DND-41 (cell line): ENCODE results near the gene MACROD2.

Experiments used
- ATAC-seq: fragments of 200-7000 bp; cut with Tn5 transposase; 3 replicates; pipeline ENCODE4 v1.9.1; 2021; ENCODE audit warnings: low read depth; ENCODE audit not compliant: insufficient read depth
- DNase-seq: peaks from one replicate; pipeline ENCODE4 v3.0.0-alpha.2; 2020
- H2AFZ ChIP-seq: 2 replicates; pipeline ENCODE4 v1.6.0; 2012; ENCODE audit warnings: low read depth, low read length
- H3K27ac ChIP-seq: 2 replicates; pipeline ENCODE4 v1.5.1; 2012; ENCODE audit warnings: low read length, inconsistent platforms
- H3K27me3 ChIP-seq: fragments of 200-600 bp; sonication (generic); 2 replicates; pipeline ENCODE4 v1.6.0; 2012; ENCODE audit warnings: low read length, mild to moderate bottlenecking, inconsistent platforms; ENCODE audit not compliant: insufficient read depth, poor library complexity
- H3K36me3 ChIP-seq: 2 replicates; pipeline ENCODE4 v1.5.1; 2012; ENCODE audit warnings: low read length, inconsistent platforms; ENCODE audit not compliant: insufficient read depth
- H3K4me1 ChIP-seq: 2 replicates; pipeline ENCODE4 v1.5.1; 2012; ENCODE audit warnings: mild to moderate bottlenecking, low read length; ENCODE audit not compliant: insufficient read depth
- H3K4me2 ChIP-seq: 2 replicates; pipeline ENCODE4 v1.6.0; 2012; ENCODE audit warnings: mild to moderate bottlenecking, moderate library complexity, low read length, inconsistent platforms; ENCODE audit not compliant: insufficient read depth
- H3K4me3 ChIP-seq, 2 experiments: fragments of 200-600 bp in 1 of 2; shearing (Covaris generic) in 1 of 2; 2 replicates each; pipeline ENCODE4 v1.5.1; 2012 to 2016; ENCODE audit warnings: inconsistent platforms in 2 of 2, low read length in 2 of 2, mild to moderate bottlenecking in 2 of 2, low read depth in 1 of 2, moderate library complexity in 1 of 2
- H3K79me2 ChIP-seq: 2 replicates; pipeline ENCODE4 v1.6.0; 2012; ENCODE audit warnings: low read length, inconsistent platforms; ENCODE audit not compliant: insufficient read depth
- H3K9ac ChIP-seq: 2 replicates; pipeline ENCODE4 v1.6.0; 2012; ENCODE audit warnings: low read depth, mild to moderate bottlenecking, inconsistent platforms, low read length, moderate library complexity
- H3K9me3 ChIP-seq: 2 replicates; pipeline ENCODE4 v1.5.1; 2012; ENCODE audit warnings: low read length, moderate library complexity, mild to moderate bottlenecking, inconsistent platforms; ENCODE audit not compliant: insufficient read depth, severe bottlenecking
- H4K20me1 ChIP-seq: 2 replicates; pipeline ENCODE4 v1.6.0; 2012; ENCODE audit warnings: low read length; ENCODE audit not compliant: insufficient read depth
- EZH2 ChIP-seq: IDR thresholded peaks from 3 replicates; pipeline ENCODE4 v1.6.1; 2012; ENCODE audit warnings: borderline replicate concordance, low read depth, mild to moderate bottlenecking, moderate library complexity, low read length, inconsistent platforms; ENCODE audit not compliant: severe bottlenecking
- TF ChIP-seq, protein P1 (sequence below): IDR thresholded peaks from 2 replicates; pipeline ENCODE4 v1.5.1; 2012; ENCODE audit warnings: borderline replicate concordance, low read length, moderate library complexity, mild to moderate bottlenecking; ENCODE audit not compliant: poor library complexity, severe bottlenecking; ENCODE audit errors: extremely low read depth

MACROD2 gene

GRCh38 chr20:15166744-15167143 is 1171.4 kb downstream of the MACROD2 start:
- Histone ChIP-seq H3K4me3 (no peak overlapping the region), H2AFZ (no peak overlapping the region), H3K27ac (no peak overlapping the region), H4K20me1 (no peaks in the 10 kb centered on the region), H3K36me3 (no peaks in the 10 kb centered on the region), H3K4me2 (no peak overlapping the region), H3K9me3 (no peaks in the 10 kb centered on the region), H3K4me1 (peaks cover 21% of the 10 kb centered on the region), H3K27me3 (no peaks in the 10 kb centered on the region), H3K79me2 (no peaks in the 10 kb centered on the region), H3K9ac (no peak overlapping the region)
- TF ChIP-seq, protein P1, sequence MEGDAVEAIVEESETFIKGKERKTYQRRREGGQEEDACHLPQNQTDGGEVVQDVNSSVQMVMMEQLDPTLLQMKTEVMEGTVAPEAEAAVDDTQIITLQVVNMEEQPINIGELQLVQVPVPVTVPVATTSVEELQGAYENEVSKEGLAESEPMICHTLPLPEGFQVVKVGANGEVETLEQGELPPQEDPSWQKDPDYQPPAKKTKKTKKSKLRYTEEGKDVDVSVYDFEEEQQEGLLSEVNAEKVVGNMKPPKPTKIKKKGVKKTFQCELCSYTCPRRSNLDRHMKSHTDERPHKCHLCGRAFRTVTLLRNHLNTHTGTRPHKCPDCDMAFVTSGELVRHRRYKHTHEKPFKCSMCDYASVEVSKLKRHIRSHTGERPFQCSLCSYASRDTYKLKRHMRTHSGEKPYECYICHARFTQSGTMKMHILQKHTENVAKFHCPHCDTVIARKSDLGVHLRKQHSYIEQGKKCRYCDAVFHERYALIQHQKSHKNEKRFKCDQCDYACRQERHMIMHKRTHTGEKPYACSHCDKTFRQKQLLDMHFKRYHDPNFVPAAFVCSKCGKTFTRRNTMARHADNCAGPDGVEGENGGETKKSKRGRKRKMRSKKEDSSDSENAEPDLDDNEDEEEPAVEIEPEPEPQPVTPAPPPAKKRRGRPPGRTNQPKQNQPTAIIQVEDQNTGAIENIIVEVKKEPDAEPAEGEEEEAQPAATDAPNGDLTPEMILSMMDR, result no peak
- TF ChIP-seq EZH2, result no peak
- DNase-seq (no peak), ATAC-seq (no peak)

GRCh38 chr20:15171016-15171415 is 1175.7 kb downstream of the MACROD2 start:
- Histone ChIP-seq H3K4me2 (no peak overlapping the region), H3K27me3 (no peaks in the 10 kb centered on the region), H3K36me3 (no peaks in the 10 kb centered on the region), H2AFZ (0 out of 2 replicates have a peak overlapping the region, but pooled peaks have one; percentile 12), H3K4me1 (no peaks in the 10 kb centered on the region), H3K9ac (no peak overlapping the region), H3K79me2 (no peaks in the 10 kb centered on the region), H3K9me3 (peaks cover 7% of the 10 kb centered on the region), H3K27ac (no peak overlapping the region), H4K20me1 (no peaks in the 10 kb centered on the region), H3K4me3 (no peak overlapping the region)
- ATAC-seq, result no peak
- no peak for TF ChIP-seq EZH2
- TF ChIP-seq, protein P1, result no peak
- DNase-seq, result no peak

DNA sequence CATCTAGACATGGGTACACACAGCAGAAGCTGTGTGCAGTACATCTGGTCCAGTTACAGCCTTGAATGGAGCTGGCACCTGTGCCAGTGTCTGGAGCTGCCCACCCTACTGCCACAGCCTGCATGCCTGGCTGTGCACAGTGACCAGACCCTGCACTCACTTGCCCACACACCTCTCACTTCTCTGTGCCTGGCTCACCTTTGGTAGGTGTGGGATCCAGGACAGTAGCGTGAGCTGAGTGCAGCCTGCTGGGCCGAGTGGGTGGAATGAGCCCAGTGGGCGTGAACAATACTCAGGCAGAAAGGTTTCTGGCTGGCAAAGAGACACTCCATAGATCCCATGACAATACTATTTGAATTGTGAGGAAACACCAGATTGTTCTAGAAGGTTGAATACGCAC is 1181.6 kb downstream of the MACROD2 start:
- H3K4me3 ChIP-seq, result no peak overlapping the region
- no peak overlapping the region for H3K9ac ChIP-seq
- no peak for ATAC-seq
- TF ChIP-seq, protein P1, result no peak
- no peak for TF ChIP-seq EZH2
- no peaks in the 10 kb centered on the region for H3K4me1 ChIP-seq
- H4K20me1 ChIP-seq, result no peaks in the 10 kb centered on the region
- H2AFZ ChIP-seq, result no peak overlapping the region
- no peak overlapping the region for H3K4me2 ChIP-seq
- no peaks in the 10 kb centered on the region for H3K36me3 ChIP-seq
- H3K9me3 ChIP-seq, result peaks cover 19% of the 10 kb centered on the region
- H3K79me2 ChIP-seq, result no peaks in the 10 kb centered on the region
- H3K27me3 ChIP-seq, result no peaks in the 10 kb centered on the region
- no peak for DNase-seq
- H3K27ac ChIP-seq, result no peak overlapping the region

DNA sequence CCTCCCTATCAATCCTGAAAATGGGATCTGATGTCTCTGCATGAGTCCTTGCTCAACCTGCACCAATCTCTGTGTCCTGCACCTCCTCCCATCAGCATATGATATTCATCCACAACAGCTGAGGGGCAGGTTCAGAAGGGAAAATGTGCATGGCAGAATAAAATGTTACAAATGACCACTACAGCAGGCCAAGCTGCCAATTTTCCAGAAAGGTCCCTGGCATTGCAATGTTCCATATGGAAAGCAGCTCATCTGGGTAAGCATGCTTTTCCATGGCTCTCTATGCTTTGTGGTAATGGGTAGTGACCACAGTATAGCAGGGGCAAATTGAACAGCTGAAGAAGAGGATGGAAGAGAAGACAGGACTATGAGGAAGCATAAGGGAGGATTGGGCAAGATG is 1183.3 kb downstream of the MACROD2 start:
- H2AFZ ChIP-seq, result no peak overlapping the region
- H3K79me2 ChIP-seq, result no peaks in the 10 kb centered on the region
- no peak overlapping the region for H3K4me2 ChIP-seq
- no peaks in the 10 kb centered on the region for H4K20me1 ChIP-seq
- no peaks in the 10 kb centered on the region for H3K36me3 ChIP-seq
- TF ChIP-seq, protein P1, result no peak
- TF ChIP-seq EZH2, result no peak
- H3K9me3 ChIP-seq, result peaks cover 19% of the 10 kb centered on the region
- no peak overlapping the region for H3K9ac ChIP-seq
- no peak for ATAC-seq
- H3K4me1 ChIP-seq, result no peaks in the 10 kb centered on the region
- H3K27ac ChIP-seq, result no peak overlapping the region
- DNase-seq, result no peak
- no peak overlapping the region for H3K4me3 ChIP-seq
- no peaks in the 10 kb centered on the region for H3K27me3 ChIP-seq
